ENCODE data around the gene KLHL7. TPM values are rescaled to one million over a fixed set of nuclear protein-coding genes. Genes with fewer than 3 reads are reported as not detected.

KLHL7 gene
- total RNA-seq, 1 experiment from 2014 or later, result 35.2 TPM

- Mint-ChIP-seq H3K27ac (ENCODE audit: unreplicated experiment) (no peak overlapping the region), H3K36me3 (ENCODE audit: insufficient read depth, unreplicated experiment) (no peaks in the 10 kb centered on the region), H3K9me3 (ENCODE audit: low read depth, unreplicated experiment) (no peaks in the 10 kb centered on the region), H3K27me3 (ENCODE audit: unreplicated experiment) (no peaks in the 10 kb centered on the region), H3K4me1 (ENCODE audit: low read depth, unreplicated experiment) (no peaks in the 10 kb centered on the region), H3K4me3 (ENCODE audit: low read depth, unreplicated experiment) (no peak overlapping the region)
- DNase-seq, result no peak
- BruUV-seq (replicated peaks), result no TSS peak
- no peak for TF ChIP-seq CTCF (IDR thresholded peaks at IDR 0.05; ENCODE audit: unreplicated experiment)
- CTCF ChIA-PET, result no interaction called here
- intact Hi-C loops (cut with micrococcal nuclease; ENCODE audit: unreplicated experiment), result no loop called here
These were observed 55.9 kb downstream of the KLHL7 start for GRCh38 chr7:23161482-23161881.

- intact Hi-C loops (cut with micrococcal nuclease; ENCODE audit: unreplicated experiment), result no loop called here
These were observed 59.3 kb downstream of the KLHL7 start for GRCh38 chr7:23164846-23165245.

GRCh38 chr7:23165316-23165715 lies 59.7 kb downstream of the KLHL7 start:
- DNase-seq, result no peak
- Mint-ChIP-seq H3K4me1 (ENCODE audit: low read depth, unreplicated experiment) (no peaks in the 10 kb centered on the region), H3K36me3 (ENCODE audit: insufficient read depth, unreplicated experiment) (no peaks in the 10 kb centered on the region), H3K9me3 (ENCODE audit: low read depth, unreplicated experiment) (no peaks in the 10 kb centered on the region), H3K4me3 (ENCODE audit: low read depth, unreplicated experiment) (no peak overlapping the region), H3K27ac (ENCODE audit: unreplicated experiment) (no peak overlapping the region), H3K27me3 (ENCODE audit: unreplicated experiment) (no peaks in the 10 kb centered on the region)
- BruUV-seq (replicated peaks), result no TSS peak
- no peak for TF ChIP-seq CTCF (IDR thresholded peaks at IDR 0.05; ENCODE audit: unreplicated experiment)
- intact Hi-C loops (cut with micrococcal nuclease; ENCODE audit: unreplicated experiment), result no loop called here
- CTCF ChIA-PET, result no interaction called here

More at GRCh38 chr7:23164846-23165245, 59.3 kb downstream of the KLHL7 start:
- Mint-ChIP-seq H3K4me3 (ENCODE audit: low read depth, unreplicated experiment) (no peak overlapping the region), H3K36me3 (ENCODE audit: insufficient read depth, unreplicated experiment) (no peaks in the 10 kb centered on the region), H3K9me3 (ENCODE audit: low read depth, unreplicated experiment) (no peaks in the 10 kb centered on the region), H3K27ac (ENCODE audit: unreplicated experiment) (no peak overlapping the region), H3K4me1 (ENCODE audit: low read depth, unreplicated experiment) (no peaks in the 10 kb centered on the region), H3K27me3 (ENCODE audit: unreplicated experiment) (no peaks in the 10 kb centered on the region)
- no peak for TF ChIP-seq CTCF (IDR thresholded peaks at IDR 0.05; ENCODE audit: unreplicated experiment)
- no peak for DNase-seq
- BruUV-seq (replicated peaks), result no TSS peak
- CTCF ChIA-PET, result no interaction called here

GRCh38 chr7:23167691-23168090 lies 62.1 kb downstream of the KLHL7 start:
- H3K9me3 Mint-ChIP-seq (ENCODE audit: low read depth, unreplicated experiment), result no peaks in the 10 kb centered on the region
- intact Hi-C loops (cut with micrococcal nuclease; ENCODE audit: unreplicated experiment), result no loop called here
- no peaks in the 10 kb centered on the region for H3K36me3 Mint-ChIP-seq (ENCODE audit: insufficient read depth, unreplicated experiment)
- BruUV-seq (replicated peaks), result no TSS peak
- no peak overlapping the region for H3K27ac Mint-ChIP-seq (ENCODE audit: unreplicated experiment)
- DNase-seq, result no peak
- H3K4me1 Mint-ChIP-seq (ENCODE audit: low read depth, unreplicated experiment), result no peaks in the 10 kb centered on the region
- no peak for TF ChIP-seq CTCF (IDR thresholded peaks at IDR 0.05; ENCODE audit: unreplicated experiment)
- CTCF ChIA-PET, result no interaction called here
- no peaks in the 10 kb centered on the region for H3K27me3 Mint-ChIP-seq (ENCODE audit: unreplicated experiment)
- H3K4me3 Mint-ChIP-seq (ENCODE audit: low read depth, unreplicated experiment), result no peak overlapping the region
